Stimulated activated CD4-positive, alpha-beta T cell treated with anti-CD3 and anti-CD28 coated beads, Interleukin-1b, Interleukin-23, amount 100 ng/mL, for 4 hours (primary cell): ENCODE results near the gene GALNTL6.
"Not testable (repeated sequence)": the region's sequence is repeated elsewhere in the genome, so short reads cannot be mapped to it uniquely, and the experiment has no call there.

Experiments
- DNase-seq, 2 donors: peaks; one replicate each; pipeline ENCODE4 v3.0.0-alpha.2; 2020; ENCODE audit warnings: low read depth in 2 of 2

The GALNTL6 gene

DNA sequence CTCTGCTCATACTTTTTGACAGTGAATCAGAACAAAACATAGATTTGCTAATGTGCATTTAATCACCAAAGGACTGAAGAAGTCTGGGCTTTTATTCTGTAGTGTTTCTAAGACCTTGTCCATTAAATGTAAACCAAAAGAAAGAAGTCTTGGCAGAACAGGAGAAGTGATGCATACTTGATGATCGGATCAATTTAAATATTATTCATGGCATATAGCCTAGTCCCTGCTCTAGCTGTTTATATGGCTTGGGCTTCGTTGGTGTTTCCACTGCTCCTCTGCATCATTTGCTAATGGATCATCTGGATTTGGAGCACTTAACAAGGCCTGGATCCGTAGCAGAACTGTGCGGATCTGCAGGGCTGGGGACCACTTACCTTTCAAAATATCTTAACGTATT, 566.6 kb downstream of the GALNTL6 start:
- no peak for DNase-seq

- DNase-seq, result no peak
Measured at GRCh38 chr4:172390331-172390730, 577.1 kb downstream of the GALNTL6 start.

DNA sequence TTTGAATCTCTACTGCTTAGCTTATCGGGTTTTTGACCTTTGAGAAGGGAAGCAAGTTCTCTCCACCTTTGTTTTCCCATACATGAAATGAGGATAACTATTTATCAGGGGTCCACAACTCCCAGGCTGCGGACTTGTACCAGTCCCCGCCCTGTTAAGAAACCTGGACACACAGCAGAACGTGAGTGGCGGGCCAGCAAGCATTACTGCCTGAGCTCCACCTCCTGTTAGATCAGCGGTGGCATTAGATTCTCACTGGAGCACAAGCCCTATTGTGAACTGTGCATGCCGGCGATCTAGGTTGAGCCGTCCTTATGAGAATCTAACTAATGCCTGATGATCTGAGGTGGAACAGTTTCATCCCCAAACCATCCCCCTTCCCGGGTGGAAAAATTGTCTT, 579.5 kb downstream of the GALNTL6 start:
- no peak for DNase-seq

DNA sequence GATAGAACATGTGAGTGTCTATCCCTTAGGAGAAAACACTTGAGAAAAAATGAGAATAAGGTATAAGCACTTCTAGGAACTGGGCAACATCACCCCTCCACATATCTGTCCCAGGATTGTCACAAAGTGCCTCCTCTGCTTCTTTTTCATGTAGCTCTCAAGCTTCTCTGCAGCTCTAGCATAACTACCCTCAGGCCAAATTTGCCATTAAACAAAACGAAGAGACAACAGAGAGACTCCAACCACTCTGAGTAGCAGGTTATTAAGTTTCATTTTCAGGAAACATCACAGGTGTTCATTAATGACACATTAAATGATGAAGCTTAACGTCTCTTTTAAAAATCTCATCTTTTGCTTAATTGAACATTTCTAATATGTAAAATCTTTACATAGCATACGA, 580.0 kb downstream of the GALNTL6 start:
- no peak for DNase-seq

GRCh38 chr4:172404676-172405075, 591.5 kb downstream of the GALNTL6 start:
- DNase-seq, result no peak

- DNase-seq, result no peak
Measured at GRCh38 chr4:172410363-172410762, 597.2 kb downstream of the GALNTL6 start.

DNA sequence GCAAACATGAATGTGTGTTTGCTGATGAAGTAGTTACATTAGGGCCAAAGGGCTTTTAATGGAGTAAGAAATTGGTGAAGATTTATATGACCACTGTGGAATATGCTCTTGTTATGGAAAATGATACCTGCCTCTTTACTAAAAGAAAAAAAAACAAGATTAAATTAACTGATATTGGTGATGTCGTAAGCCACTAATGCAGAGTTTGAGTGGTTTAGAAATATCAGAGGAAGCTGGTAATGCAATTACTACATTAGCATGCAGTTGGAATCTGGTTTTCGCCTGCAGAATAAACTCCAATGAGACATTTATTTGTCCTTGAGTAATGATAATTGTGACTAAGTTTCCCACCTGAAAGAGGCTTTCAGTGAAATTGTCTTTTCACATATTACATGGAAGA, 597.9 kb downstream of the GALNTL6 start:
- no peak for DNase-seq

GRCh38 chr4:172412851-172413580, 599.8 kb downstream of the GALNTL6 start:
- DNase-seq, result no peak

GRCh38 chr4:172428979-172429378, 615.8 kb downstream of the GALNTL6 start:
- DNase-seq, result not testable (repeated sequence)

DNA sequence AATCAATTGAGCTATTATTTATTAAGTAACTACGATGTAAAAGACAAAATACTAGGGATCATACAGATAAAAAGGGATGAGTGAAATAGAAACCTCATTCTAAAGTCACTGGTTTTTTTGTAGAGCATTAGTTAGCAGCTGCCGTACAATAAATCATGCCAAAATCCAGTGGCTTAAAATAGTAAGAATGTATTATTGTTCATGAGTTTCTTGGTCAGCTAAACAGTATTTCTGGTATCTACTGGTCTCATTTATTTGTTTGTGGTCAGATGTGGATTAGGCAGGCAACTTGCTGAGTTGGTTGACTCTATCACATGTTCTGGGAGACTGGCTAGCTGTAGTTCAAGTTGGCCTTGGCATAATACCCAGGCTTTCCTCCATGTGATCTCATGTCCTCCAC, 667.3 kb downstream of the GALNTL6 start:
- DNase-seq, result no peak

DNA sequence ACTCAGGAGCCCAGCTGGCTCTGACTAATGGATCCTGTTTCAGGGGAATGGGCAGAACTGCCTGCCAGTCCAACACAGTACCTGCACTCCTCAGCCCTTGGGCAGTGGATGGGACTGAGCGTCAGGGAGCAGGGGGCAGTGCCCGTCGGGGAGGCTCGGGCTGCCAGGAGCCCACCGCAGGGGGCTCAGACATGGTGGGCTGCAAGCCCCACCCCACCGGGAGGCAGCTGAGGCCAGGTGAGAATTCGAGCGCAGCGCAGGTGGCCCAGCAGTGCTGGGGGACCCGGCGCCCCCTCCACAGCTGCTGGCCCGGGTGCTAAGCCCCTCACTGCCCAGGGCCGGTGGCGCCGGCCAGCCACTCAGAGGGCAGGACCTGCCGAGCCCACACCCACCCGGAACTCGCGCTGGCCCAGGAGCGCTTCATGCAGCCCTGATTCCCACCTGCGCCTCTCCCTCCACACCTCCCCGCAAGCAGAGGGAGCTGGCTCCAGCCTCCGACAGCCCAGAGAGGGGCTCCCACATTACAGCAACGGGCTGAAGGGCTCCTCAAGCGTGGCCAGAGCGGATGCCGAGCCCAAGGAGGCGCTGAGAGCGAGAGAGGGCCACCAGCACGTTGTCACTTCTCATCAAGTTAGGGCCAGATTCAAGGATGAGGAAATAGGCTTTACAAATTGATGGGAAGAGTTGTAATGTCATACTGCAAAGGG, 668.8 kb downstream of the GALNTL6 start:
- no peak for DNase-seq

DNA sequence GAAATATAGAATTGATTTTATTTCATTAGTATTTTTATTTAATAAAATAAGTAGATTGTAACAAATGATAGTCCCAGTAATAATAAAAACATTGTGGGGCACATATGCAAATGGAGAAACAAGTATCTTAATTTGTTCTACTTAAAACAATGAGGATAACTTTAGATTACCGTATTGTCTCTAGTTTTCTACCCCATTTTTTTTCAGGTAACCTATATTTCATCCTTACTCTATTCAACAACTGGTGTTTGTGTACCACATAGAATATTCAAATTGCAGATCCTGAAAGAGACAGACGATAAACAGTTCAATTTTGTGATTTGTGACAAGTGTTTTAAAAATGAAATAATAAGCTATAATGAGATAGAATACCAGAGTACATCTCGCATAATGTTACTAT, 671.8 kb downstream of the GALNTL6 start:
- no peak for DNase-seq

GRCh38 chr4:172486531-172486930, 673.3 kb downstream of the GALNTL6 start:
- no peak for DNase-seq

GRCh38 chr4:172489861-172490260, 676.7 kb downstream of the GALNTL6 start:
- no peak for DNase-seq

- no peak for DNase-seq
Measured at GRCh38 chr4:172495769-172496168, 682.6 kb downstream of the GALNTL6 start.

DNA sequence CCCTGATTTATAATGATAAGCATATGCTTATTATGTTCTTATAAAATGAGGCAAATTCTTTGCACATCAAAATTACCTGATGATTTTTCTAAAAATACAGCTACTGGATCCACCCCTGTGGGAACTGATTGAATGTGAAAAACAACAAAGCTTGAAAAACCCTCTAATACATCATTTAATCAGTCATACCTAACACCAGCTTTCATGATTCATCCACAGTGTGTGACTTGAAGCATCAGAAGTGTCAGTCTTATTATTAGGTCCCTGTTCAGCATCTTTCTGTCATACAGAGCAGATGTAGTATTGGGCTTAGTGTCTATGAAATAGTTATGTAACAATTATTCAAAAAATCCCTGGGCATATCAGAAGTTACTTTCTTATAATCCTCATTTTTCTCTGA, 684.1 kb downstream of the GALNTL6 start:
- no peak for DNase-seq

- DNase-seq, result no peak
Measured at GRCh38 chr4:172514011-172514410, 700.8 kb downstream of the GALNTL6 start.

- DNase-seq, result no peak
Measured at GRCh38 chr4:172514801-172515200, 701.6 kb downstream of the GALNTL6 start.

DNA sequence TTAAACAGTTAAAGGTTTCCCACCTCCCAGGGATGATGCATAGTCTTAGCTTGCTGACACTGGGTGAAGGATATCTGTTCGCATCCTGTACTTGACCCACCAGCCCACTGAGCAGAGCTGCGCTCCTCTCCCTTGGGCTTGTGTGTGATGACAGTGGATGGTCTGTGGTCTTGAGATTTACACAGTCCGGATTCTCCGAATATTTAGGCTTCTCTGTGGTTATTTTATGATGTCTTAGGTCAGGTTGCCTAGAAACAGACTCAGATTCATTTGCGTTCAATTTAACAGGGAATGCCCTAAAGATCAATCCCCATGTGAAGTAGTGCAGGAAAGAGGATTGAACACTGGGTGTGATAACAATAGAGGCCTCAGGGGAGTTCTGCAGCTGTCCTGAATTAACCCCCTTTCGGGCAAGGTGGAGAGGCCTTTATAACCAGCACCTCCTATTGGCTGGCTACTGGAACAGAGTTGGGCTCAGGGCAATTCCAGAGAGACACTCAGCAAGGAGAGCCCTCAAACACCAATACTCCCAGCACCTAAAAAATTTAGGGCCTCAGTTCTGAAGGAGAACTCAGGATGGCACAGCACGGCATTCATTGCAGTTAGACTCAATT, 702.2 kb downstream of the GALNTL6 start:
- DNase-seq, result no peak

DNA sequence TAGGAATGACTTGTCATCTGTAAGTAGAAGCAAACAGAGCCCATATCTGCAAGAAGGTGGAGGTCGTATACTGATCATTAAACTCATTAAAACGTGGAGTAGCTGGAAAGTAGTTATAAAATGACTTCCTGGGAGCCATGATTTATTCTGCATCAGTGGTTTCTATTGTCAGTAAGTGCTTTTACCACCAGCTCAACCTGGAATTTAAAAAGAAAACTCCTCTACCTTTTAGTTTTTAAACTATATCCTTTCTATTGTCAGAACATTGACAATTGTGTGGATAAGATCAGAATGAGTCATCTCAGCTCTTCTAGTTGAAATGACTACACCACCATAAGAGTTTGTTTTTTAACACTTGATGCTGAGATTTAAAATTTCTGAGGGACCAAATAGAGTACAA, 704.2 kb downstream of the GALNTL6 start:
- no peak for DNase-seq

GRCh38 chr4:172521248-172521647, 708.0 kb downstream of the GALNTL6 start:
- no peak for DNase-seq

DNA sequence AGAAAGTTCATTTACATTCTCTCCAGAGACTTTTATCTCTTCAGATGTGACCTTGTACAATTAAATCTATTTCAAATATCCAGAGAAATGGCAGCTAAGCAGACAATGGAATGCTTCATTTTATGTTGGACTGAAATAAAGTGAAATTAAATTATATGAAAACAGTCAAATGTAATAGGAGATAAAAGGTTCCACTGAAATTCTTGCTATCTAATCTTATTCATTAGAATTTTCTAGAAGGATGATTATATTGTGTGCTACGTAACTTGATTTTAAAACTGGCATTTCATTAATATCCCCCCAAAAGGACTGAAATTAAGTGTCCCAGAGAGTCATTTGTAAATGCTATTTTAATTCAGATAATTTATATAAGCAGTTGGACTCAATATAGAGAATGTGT, 708.5 kb downstream of the GALNTL6 start:
- DNase-seq, result no peak

GRCh38 chr4:172543249-172543648, 730.0 kb downstream of the GALNTL6 start:
- DNase-seq, result no peak
